HG03457 (cell line): Measurements from ENCODE around the gene IGSF21.

Source experiments
- ATAC-seq: cut with Tn5 transposase; IDR thresholded peaks from one replicate; pipeline ENCODE4 v1.9.1; 2021; ENCODE audit warnings: moderate number of reproducible peaks; ENCODE audit not compliant: unreplicated experiment

IGSF21 gene

GRCh38 chr1:18118078-18118477 lies 10.5 kb downstream of the IGSF21 start:
- no peak for ATAC-seq

GRCh38 chr1:18118491-18118890 lies 10.9 kb downstream of the IGSF21 start:
- ATAC-seq: no peak

GRCh38 chr1:18119289-18119688 lies 11.7 kb downstream of the IGSF21 start:
- ATAC-seq: no peak

GRCh38 chr1:18119771-18120377 lies 12.3 kb downstream of the IGSF21 start:
- ATAC-seq: no peak

GRCh38 chr1:18120638-18121037 lies 13.0 kb downstream of the IGSF21 start:
- no peak for ATAC-seq

- ATAC-seq: no peak
These were observed 13.6 kb downstream of the IGSF21 start for GRCh38 chr1:18121072-18121820.

- no peak for ATAC-seq
These were observed 15.9 kb downstream of the IGSF21 start for GRCh38 chr1:18123467-18123992.

GRCh38 chr1:18124977-18125376 lies 17.4 kb downstream of the IGSF21 start:
- ATAC-seq: no peak

- ATAC-seq: no peak
These were observed 19.0 kb downstream of the IGSF21 start for GRCh38 chr1:18126616-18127015.

GRCh38 chr1:18128298-18128697 lies 20.7 kb downstream of the IGSF21 start:
- ATAC-seq: no peak

GRCh38 chr1:18130356-18130755 lies 22.8 kb downstream of the IGSF21 start:
- ATAC-seq: no peak

- ATAC-seq: no peak
These were observed 24.6 kb downstream of the IGSF21 start for GRCh38 chr1:18132022-18132710.

GRCh38 chr1:18132711-18133541 lies 25.3 kb downstream of the IGSF21 start:
- no peak for ATAC-seq

- ATAC-seq: no peak
These were observed 26.9 kb downstream of the IGSF21 start for GRCh38 chr1:18134324-18135046.

GRCh38 chr1:18137759-18138345 lies 30.3 kb downstream of the IGSF21 start:
- no peak for ATAC-seq

- ATAC-seq: no peak
These were observed 31.8 kb downstream of the IGSF21 start for GRCh38 chr1:18139198-18139981.

GRCh38 chr1:18140411-18140810 lies 32.8 kb downstream of the IGSF21 start:
- no peak for ATAC-seq

- no peak for ATAC-seq
These were observed 34.1 kb downstream of the IGSF21 start for GRCh38 chr1:18141661-18142060.

GRCh38 chr1:18142471-18142870 lies 34.9 kb downstream of the IGSF21 start:
- no peak for ATAC-seq
